HG02840 (cell line): ENCODE measurements around the gene LONP2.
"Not testable (repeated sequence)": the region's sequence is repeated elsewhere in the genome, so short reads cannot be mapped to it uniquely, and the experiment has no call there.

Experiments
- ATAC-seq: cut with Tn5 transposase; IDR thresholded peaks from one replicate; pipeline ENCODE4 v1.9.1; 2021; ENCODE audit warnings: mild to moderate bottlenecking, moderate library complexity, moderate number of reproducible peaks; ENCODE audit not compliant: unreplicated experiment, low FRiP score

LONP2 gene

GRCh38 chr16:48282636-48283263 lies 38.6 kb downstream of the LONP2 start:
- ATAC-seq: no peak

- ATAC-seq: no peak
Measured at GRCh38 chr16:48284772-48285409, 40.8 kb downstream of the LONP2 start.

DNA sequence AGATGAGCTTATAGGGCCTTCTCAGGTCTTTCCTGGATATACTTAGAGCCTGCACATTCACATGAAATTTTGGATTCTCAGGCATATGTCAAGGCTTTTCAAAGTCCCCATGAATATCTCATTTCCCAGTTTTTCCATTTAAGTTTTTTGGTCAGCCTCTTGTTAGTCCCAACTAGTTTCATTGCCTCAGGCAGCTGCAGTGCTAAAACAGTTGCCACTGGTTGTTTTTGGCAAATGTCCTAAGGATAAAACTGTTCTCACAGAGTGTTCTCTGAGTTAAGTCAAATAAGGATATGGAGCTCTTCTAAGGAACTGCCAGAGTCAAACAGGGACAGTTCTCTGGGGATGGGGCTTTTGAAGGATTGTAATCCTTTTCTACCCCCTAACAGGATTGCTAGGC lies 43.1 kb downstream of the LONP2 start:
- no peak for ATAC-seq

DNA sequence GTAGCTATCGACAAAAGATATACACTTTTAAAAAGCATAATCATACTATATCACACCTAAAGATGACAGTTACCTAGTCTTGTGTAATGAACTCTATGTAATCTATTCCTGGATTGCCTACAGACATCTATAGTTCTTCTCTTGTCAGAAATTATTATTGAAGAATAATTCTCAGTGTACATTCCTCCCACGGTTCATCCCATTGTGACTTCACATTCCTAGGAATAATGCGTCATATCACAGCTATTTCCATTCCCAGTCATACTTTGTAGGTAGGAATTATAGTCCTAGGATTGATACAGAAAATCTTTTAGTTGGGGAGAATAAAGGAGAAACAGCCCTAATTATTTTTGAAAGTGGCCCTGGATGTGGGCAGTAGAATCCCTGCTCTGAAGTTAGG lies 47.2 kb downstream of the LONP2 start:
- no peak for ATAC-seq

DNA sequence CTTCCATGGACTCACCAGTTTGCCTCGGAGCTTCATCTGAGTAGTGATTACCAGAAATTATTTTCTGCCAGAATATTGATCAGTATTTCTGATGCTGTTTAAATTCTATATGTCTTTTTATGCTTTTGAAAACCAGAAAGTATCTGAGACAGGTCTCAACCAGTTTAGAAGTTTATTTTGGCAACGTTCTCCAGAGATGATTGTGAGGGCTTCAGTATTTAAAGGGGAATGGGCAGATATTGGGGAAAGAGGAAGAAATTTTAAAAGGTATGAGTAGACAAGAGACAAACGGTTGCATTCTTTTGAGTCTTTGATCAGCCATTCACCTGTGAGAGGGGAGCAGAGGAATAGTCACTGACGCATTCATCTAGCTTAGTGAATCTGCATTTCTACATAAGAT lies 47.7 kb downstream of the LONP2 start:
- ATAC-seq: no peak

GRCh38 chr16:48292452-48292851 lies 48.4 kb downstream of the LONP2 start:
- ATAC-seq: no peak

- ATAC-seq: no peak
Measured at GRCh38 chr16:48294724-48295123, 50.6 kb downstream of the LONP2 start.

GRCh38 chr16:48295488-48296281 lies 51.6 kb downstream of the LONP2 start:
- no peak for ATAC-seq

GRCh38 chr16:48299471-48299870 lies 55.4 kb downstream of the LONP2 start:
- ATAC-seq: no peak

DNA sequence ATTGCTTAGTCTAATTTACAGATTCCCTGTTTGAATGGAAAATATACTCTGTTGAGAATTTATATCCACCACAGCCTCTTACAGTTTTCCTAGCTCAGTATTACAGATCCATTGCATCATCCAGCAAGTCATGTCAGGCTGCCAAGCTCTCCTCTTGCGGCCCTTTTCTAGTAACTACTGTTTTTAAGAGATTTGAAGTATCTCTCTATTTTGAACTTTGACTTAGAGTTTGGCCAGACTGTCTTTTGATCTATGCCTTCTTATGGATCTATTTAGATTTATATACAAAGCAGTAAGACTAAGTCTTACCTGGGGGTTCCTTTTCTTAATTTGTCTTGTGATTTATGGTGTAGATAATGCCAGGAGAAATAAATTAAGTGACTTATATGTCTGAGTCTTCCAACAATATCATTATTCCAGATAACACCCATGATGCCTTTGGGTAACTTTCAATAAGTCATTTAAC lies 56.3 kb downstream of the LONP2 start:
- ATAC-seq: no peak

GRCh38 chr16:48308535-48308934 lies 64.4 kb downstream of the LONP2 start:
- ATAC-seq: no peak

DNA sequence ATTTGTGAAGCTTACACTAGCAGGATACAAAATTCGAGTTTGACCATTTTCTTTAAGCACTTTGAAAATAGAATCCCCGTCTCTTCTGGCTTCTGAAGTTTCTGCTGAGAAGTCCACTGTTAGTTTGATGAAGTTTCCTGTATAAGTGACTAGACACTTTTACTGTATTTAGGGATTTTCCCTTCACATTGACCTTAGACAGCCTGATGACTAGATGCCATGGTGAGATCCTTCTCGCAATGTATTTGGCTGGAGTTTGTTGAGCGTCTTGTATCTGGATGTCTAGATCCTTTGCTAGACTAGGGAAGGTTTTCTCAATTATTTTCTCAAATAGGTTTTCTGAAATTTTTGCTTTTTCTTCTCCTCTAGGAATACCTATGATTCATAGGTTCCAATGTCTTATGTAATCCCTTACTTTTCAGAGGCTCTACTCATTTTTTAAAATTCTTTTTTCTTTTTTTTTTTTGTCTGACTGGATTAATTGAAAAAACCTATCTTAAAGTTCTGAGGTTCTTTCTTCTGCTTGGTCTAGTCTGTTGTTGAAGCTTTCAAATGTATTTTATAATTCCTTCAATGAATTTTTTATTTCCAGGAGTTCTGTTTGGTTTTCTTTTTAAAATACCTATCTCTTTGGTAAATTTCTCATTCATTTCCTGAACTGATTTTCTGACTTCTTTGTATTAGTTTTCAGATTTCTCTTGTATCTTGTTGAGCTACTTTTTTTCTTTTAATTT lies 67.0 kb downstream of the LONP2 start:
- ATAC-seq: no peak

DNA sequence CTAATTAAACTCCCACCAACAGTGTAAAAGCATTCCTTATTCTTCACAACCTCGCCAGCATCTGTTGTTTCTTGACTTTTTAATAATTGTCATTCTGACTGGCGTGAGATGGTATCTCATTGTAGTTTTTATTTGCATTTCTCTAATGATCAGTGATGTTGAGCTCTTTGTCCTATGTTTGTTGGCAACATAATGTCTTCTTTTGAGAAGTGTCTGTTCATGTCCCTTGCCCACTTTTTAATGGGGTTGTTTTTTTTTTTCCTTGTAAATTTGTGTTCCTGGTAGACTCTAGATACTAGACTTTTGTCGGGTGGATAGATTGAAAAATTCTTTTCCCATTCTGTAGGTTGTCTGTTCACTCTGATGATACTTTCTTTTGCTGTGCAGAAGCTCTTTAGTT lies 69.8 kb downstream of the LONP2 start:
- not testable (repeated sequence) for ATAC-seq

GRCh38 chr16:48317026-48317425 lies 72.9 kb downstream of the LONP2 start:
- no peak for ATAC-seq

- no peak for ATAC-seq
Measured at GRCh38 chr16:48317614-48318315, 73.7 kb downstream of the LONP2 start.

GRCh38 chr16:48318630-48319029 lies 74.5 kb downstream of the LONP2 start:
- ATAC-seq: no peak

GRCh38 chr16:48321317-48322036 lies 77.4 kb downstream of the LONP2 start:
- no peak for ATAC-seq

GRCh38 chr16:48323783-48324775 lies 80.0 kb downstream of the LONP2 start:
- no peak for ATAC-seq
